ENCODE results near the gene OSTF1. TPM values are rescaled to one million over a fixed set of nuclear protein-coding genes. Genes with fewer than 3 reads are reported as not detected.

OSTF1 gene
- total and polyA plus RNA-seq, 10 of the 15 experiments (the other 5 are each of a cell fraction or from before 2014, with no cell fraction given), result 36.2 to 82.4 (median 46.9) TPM

DNA sequence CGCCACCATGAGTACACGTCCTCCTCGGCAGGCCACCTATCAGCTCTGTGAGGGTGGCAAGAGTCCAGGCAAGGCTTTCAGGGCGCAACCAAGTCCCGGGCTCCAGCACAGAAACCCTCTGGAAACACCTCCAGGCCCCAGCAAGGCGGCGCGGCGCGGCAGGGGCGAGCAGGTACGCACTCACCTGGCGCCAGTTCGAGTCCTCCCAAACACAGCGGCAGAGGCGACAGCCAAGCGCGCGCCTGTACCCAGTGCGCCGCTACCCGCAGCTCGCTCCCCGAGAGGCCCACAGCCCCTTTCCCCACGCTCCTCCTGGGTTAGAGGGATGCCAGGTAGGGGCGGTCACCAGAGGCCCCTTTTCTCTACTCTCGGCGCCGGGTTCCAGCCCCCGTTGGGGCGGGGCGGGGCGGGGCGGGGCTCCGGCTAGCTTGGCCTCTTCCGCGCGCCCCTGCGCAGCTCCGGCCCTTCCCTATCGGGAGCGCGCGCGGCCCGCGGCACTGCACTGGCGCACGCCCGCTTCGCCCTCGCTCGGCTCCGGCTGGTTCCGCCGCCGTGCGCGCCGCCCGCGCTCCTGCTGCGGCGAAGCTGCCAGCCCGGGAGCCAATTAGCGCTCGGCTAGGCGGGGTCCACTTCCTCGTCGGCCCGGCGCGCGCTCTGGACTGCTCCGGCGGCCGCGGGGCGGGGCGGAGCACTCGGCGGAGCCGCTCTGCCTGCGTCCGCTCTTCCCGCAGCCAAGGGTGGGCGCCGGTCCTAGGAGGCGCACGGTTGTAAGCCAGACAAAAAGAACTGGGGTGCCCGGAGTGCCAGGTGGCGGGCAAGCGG lies at the start of gene OSTF1, which contains the start of gene NMRK1 (continued):
- TF ChIP-seq IKZF2 (IDR thresholded peaks at IDR 0.05) (no peak), POLR2A (IDR thresholded peaks at IDR 0.05; ENCODE audit: low read depth, low read length) (peak; percentile 95), KAT2A (conservative IDR thresholded peaks at IDR 0.05; ENCODE audit: control insufficient read depth, low read depth, low read length) (no peak), MEF2B (IDR thresholded peaks at IDR 0.05; ENCODE audit: partially characterized antibody, poor library complexity, severe bottlenecking) (no peak), MTA3 (IDR thresholded peaks at IDR 0.05; ENCODE audit: borderline replicate concordance, low read length) (no peak), FOS (IDR thresholded peaks at IDR 0.05; ENCODE audit: borderline replicate concordance, extremely low read depth, insufficient read length) (no peak), RUNX3 (IDR thresholded peaks at IDR 0.05; ENCODE audit: low read length) (0 out of 2 replicates have a peak, but pooled peaks have one; percentile 12), CREB1 (IDR thresholded peaks at IDR 0.05; ENCODE audit: low read depth) (no peak; the same call in 1 of the 2 replicates), PML (IDR thresholded peaks at IDR 0.05; ENCODE audit: low read length) (0 out of 2 replicates have a peak, but pooled peaks have one; percentile 19), FOXM1 (IDR thresholded peaks at IDR 0.05; ENCODE audit: low read depth, low read length) (no peak), RCOR1 (conservative IDR thresholded peaks at IDR 0.05; ENCODE audit: low read depth, low read length) (no peak)
- TF ChIP-seq, protein P1, sequence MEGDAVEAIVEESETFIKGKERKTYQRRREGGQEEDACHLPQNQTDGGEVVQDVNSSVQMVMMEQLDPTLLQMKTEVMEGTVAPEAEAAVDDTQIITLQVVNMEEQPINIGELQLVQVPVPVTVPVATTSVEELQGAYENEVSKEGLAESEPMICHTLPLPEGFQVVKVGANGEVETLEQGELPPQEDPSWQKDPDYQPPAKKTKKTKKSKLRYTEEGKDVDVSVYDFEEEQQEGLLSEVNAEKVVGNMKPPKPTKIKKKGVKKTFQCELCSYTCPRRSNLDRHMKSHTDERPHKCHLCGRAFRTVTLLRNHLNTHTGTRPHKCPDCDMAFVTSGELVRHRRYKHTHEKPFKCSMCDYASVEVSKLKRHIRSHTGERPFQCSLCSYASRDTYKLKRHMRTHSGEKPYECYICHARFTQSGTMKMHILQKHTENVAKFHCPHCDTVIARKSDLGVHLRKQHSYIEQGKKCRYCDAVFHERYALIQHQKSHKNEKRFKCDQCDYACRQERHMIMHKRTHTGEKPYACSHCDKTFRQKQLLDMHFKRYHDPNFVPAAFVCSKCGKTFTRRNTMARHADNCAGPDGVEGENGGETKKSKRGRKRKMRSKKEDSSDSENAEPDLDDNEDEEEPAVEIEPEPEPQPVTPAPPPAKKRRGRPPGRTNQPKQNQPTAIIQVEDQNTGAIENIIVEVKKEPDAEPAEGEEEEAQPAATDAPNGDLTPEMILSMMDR (IDR thresholded peaks at IDR 0.05 in 2 of 3, conservative IDR thresholded peaks at IDR 0.05 in 1 of 3; ENCODE audit: control insufficient read depth in 2 of 3, extremely low read depth in 1 of 3, insufficient read depth in 1 of 3, low read depth in 3 of 3, low read length in 3 of 3), result 0 out of 6 replicates have a peak, but pooled peaks of 1 of the 3 experiments have one; percentile 0
- TF ChIP-seq, protein P2, sequence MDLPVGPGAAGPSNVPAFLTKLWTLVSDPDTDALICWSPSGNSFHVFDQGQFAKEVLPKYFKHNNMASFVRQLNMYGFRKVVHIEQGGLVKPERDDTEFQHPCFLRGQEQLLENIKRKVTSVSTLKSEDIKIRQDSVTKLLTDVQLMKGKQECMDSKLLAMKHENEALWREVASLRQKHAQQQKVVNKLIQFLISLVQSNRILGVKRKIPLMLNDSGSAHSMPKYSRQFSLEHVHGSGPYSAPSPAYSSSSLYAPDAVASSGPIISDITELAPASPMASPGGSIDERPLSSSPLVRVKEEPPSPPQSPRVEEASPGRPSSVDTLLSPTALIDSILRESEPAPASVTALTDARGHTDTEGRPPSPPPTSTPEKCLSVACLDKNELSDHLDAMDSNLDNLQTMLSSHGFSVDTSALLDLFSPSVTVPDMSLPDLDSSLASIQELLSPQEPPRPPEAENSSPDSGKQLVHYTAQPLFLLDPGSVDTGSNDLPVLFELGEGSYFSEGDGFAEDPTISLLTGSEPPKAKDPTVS (IDR thresholded peaks at IDR 0.05; ENCODE audit: low read depth, low read length), result no peak
- TF ChIP-seq, protein P3, sequence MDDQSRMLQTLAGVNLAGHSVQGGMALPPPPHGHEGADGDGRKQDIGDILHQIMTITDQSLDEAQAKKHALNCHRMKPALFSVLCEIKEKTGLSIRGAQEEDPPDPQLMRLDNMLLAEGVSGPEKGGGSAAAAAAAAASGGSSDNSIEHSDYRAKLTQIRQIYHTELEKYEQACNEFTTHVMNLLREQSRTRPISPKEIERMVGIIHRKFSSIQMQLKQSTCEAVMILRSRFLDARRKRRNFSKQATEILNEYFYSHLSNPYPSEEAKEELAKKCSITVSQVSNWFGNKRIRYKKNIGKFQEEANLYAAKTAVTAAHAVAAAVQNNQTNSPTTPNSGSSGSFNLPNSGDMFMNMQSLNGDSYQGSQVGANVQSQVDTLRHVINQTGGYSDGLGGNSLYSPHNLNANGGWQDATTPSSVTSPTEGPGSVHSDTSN (IDR thresholded peaks at IDR 0.05; ENCODE audit: insufficient replicate concordance, low read depth, low read length), result no peak
- TF ChIP-seq, protein P4, sequence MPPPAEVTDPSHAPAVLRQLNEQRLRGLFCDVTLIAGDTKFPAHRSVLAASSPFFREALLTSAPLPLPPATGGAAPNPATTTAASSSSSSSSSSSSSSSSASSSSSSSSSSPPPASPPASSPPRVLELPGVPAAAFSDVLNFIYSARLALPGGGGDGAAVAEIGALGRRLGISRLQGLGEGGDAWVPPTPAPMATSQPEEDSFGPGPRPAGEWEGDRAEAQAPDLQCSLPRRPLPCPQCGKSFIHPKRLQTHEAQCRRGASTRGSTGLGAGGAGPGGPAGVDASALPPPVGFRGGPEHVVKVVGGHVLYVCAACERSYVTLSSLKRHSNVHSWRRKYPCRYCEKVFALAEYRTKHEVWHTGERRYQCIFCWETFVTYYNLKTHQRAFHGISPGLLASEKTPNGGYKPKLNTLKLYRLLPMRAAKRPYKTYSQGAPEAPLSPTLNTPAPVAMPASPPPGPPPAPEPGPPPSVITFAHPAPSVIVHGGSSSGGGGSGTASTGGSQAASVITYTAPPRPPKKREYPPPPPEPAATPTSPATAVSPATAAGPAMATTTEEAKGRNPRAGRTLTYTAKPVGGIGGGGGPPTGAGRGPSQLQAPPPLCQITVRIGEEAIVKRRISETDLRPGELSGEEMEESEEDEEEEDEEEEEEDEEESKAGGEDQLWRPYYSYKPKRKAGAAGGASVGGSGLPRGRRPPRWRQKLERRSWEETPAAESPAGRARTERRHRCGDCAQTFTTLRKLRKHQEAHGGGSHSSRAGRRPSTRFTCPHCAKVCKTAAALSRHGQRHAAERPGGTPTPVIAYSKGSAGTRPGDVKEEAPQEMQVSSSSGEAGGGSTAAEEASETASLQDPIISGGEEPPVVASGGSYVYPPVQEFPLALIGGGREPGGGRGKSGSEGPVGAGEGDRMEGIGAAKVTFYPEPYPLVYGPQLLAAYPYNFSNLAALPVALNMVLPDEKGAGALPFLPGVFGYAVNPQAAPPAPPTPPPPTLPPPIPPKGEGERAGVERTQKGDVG (CRISPR knock-in tag; IDR thresholded peaks at IDR 0.05), result no peak
- TF ChIP-seq, protein P5, sequence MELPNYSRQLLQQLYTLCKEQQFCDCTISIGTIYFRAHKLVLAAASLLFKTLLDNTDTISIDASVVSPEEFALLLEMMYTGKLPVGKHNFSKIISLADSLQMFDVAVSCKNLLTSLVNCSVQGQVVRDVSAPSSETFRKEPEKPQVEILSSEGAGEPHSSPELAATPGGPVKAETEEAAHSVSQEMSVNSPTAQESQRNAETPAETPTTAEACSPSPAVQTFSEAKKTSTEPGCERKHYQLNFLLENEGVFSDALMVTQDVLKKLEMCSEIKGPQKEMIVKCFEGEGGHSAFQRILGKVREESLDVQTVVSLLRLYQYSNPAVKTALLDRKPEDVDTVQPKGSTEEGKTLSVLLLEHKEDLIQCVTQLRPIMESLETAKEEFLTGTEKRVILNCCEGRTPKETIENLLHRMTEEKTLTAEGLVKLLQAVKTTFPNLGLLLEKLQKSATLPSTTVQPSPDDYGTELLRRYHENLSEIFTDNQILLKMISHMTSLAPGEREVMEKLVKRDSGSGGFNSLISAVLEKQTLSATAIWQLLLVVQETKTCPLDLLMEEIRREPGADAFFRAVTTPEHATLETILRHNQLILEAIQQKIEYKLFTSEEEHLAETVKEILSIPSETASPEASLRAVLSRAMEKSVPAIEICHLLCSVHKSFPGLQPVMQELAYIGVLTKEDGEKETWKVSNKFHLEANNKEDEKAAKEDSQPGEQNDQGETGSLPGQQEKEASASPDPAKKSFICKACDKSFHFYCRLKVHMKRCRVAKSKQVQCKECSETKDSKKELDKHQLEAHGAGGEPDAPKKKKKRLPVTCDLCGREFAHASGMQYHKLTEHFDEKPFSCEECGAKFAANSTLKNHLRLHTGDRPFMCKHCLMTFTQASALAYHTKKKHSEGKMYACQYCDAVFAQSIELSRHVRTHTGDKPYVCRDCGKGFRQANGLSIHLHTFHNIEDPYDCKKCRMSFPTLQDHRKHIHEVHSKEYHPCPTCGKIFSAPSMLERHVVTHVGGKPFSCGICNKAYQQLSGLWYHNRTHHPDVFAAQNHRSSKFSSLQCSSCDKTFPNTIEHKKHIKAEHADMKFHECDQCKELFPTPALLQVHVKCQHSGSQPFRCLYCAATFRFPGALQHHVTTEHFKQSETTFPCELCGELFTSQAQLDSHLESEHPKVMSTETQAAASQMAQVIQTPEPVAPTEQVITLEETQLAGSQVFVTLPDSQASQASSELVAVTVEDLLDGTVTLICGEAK (IDR thresholded peaks at IDR 0.05; ENCODE audit: borderline replicate concordance), result no peak

All from GM12878 (cell line).